ENCODE data around the gene HSD17B2.

The HSD17B2 gene

GRCh38 chr16:82146556-82146955 is 111.5 kb downstream of the HSD17B2 start:
- DNase-seq (ENCODE audit: insufficient read length, low spot score) = no peak
- FAIRE-seq = no peak
- no peak for TF ChIP-seq CTCF (IDR thresholded peaks at IDR 0.05; ENCODE audit: insufficient read depth, missing control alignments)

GRCh38 chr16:82146957-82147356 is 111.9 kb downstream of the HSD17B2 start:
- DNase-seq (ENCODE audit: insufficient read length, low spot score) (no peak), FAIRE-seq (no peak)
- no peak for TF ChIP-seq CTCF (IDR thresholded peaks at IDR 0.05; ENCODE audit: insufficient read depth, missing control alignments)

- DNase-seq (ENCODE audit: insufficient read length, low spot score) = no peak
- TF ChIP-seq CTCF (IDR thresholded peaks at IDR 0.05; ENCODE audit: insufficient read depth, missing control alignments) = no peak
- FAIRE-seq = no peak
These were observed 112.5 kb downstream of the HSD17B2 start for GRCh38 chr16:82147546-82147945.
